HEK293 (cell line): ENCODE data around the gene KANK4.

Experiments
- CTCF ChIA-PET: fragments of 350-600 bp; formaldehyde crosslinking; extraction: SDS; loops from one replicate; lab custom pipeline; 2021; ENCODE audit warnings: antibody characterized with exemption; lab: Yijun Ruan, JAX
- POLR2A ChIA-PET: fragments of 300-600 bp; formaldehyde crosslinking; extraction: SDS; loops from one replicate; lab custom pipeline; 2020; ENCODE audit warnings: antibody characterized with exemption, inconsistent platforms; lab: Yijun Ruan, JAX
- H3K27ac ChIP-seq: fragments of 200-500 bp; sonication (Bioruptor generic); 2 replicates; pipeline ENCODE4 v1.5.1; 2014; ENCODE audit warnings: low read depth, low read length, control low read depth, inconsistent platforms; ENCODE audit errors: extremely low read depth
- H3K36me3 ChIP-seq, 2 experiments: fragments of 200-500 bp in 1 of 2; sonication (Bioruptor generic) in 1 of 2; 1 replicate in 1 of 2; 2 replicates in 1 of 2; pipeline ENCODE4 v1.5.1; 2014 to 2017; ENCODE audit warnings: inconsistent platforms in 2 of 2, low read length in 2 of 2; ENCODE audit not compliant: control insufficient read depth in 2 of 2, insufficient read depth in 1 of 2
- H3K4me1 ChIP-seq: fragments of 200-500 bp; sonication (Bioruptor generic); 2 replicates; pipeline ENCODE4 v1.5.1; 2014; ENCODE audit warnings: mild to moderate bottlenecking, low read length, inconsistent platforms; ENCODE audit not compliant: control insufficient read depth, insufficient read depth
- H3K4me3 ChIP-seq: 2 replicates; pipeline ENCODE4 v1.5.1; 2011; ENCODE audit warnings: low read depth, mild to moderate bottlenecking, control low read depth, low read length, moderate library complexity
- H3K9me3 ChIP-seq: fragments of 200-500 bp; sonication (Bioruptor generic); 2 replicates; pipeline ENCODE4 v1.5.1; 2014; ENCODE audit warnings: low read depth, low read length, inconsistent platforms; ENCODE audit not compliant: control insufficient read depth, insufficient read depth
- GLI4 ChIP-seq: fragments of 450-650 bp; formaldehyde crosslinking; IDR thresholded peaks from 2 replicates; pipeline ENCODE4 v1.5.1; 2016; ENCODE audit warnings: missing biosample characterization, missing genetic modification characterization
- GLIS2 ChIP-seq: fragments of 450-650 bp; formaldehyde crosslinking; IDR thresholded peaks from 2 replicates; pipeline ENCODE4 v1.5.1; 2016; ENCODE audit warnings: missing biosample characterization, missing genetic modification characterization
- KLF1 ChIP-seq: fragments of 450-650 bp; formaldehyde crosslinking; IDR thresholded peaks from 2 replicates; pipeline ENCODE4 v1.5.1; 2016; ENCODE audit warnings: missing biosample characterization, missing genetic modification characterization
- KLF7 ChIP-seq: fragments of 450-650 bp; formaldehyde crosslinking; IDR thresholded peaks from 2 replicates; pipeline ENCODE4 v1.5.1; 2016; ENCODE audit warnings: missing biosample characterization, missing genetic modification characterization, borderline replicate concordance
- RBAK ChIP-seq: fragments of 450-650 bp; formaldehyde crosslinking; IDR thresholded peaks from 2 replicates; pipeline ENCODE4 v1.5.1; 2016; ENCODE audit warnings: missing biosample characterization, missing genetic modification characterization
- SETDB1 ChIP-seq: IDR thresholded peaks from one replicate; pipeline ENCODE4 v1.6.1; 2017; ENCODE audit warnings: mild to moderate bottlenecking, low read length, moderate library complexity, mixed read lengths; ENCODE audit not compliant: insufficient read length
- SP2 ChIP-seq: fragments of 450-650 bp; formaldehyde crosslinking; IDR thresholded peaks from 2 replicates; pipeline ENCODE4 v1.5.1; 2016; ENCODE audit warnings: missing biosample characterization, missing genetic modification characterization
- TRIM28 ChIP-seq: IDR thresholded peaks from 2 replicates; pipeline ENCODE4 v1.6.1; 2011; ENCODE audit warnings: low read length, control low read depth, borderline replicate concordance
- ZFHX2 ChIP-seq: fragments of 450-650 bp; formaldehyde crosslinking; conservative IDR thresholded peaks from 2 replicates; pipeline ENCODE4 v1.5.1; 2016; ENCODE audit warnings: missing biosample characterization, missing genetic modification characterization
- ZNF24 ChIP-seq: fragments of 450-650 bp; formaldehyde crosslinking; IDR thresholded peaks from 2 replicates; pipeline ENCODE4 v1.5.1; 2016; ENCODE audit warnings: missing biosample characterization, missing genetic modification characterization
- ZNF549 ChIP-seq: fragments of 450-650 bp; IDR thresholded peaks from 2 replicates; pipeline ENCODE4 v1.5.1; 2018; ENCODE audit warnings: missing biosample characterization, missing genetic modification characterization, mild to moderate bottlenecking, inconsistent platforms, moderate library complexity
- ZNF560 ChIP-seq: fragments of 450-650 bp; formaldehyde crosslinking; IDR thresholded peaks from 2 replicates; pipeline ENCODE4 v1.5.1; 2017; ENCODE audit warnings: missing biosample characterization, missing genetic modification characterization, borderline replicate concordance
- ZNF677 ChIP-seq: fragments of 450-650 bp; IDR thresholded peaks from 2 replicates; pipeline ENCODE4 v1.5.0; 2018; ENCODE audit warnings: missing biosample characterization, mild to moderate bottlenecking, missing genetic modification characterization, moderate library complexity
- ZNF747 ChIP-seq: fragments of 450-650 bp; formaldehyde crosslinking; IDR thresholded peaks from 2 replicates; pipeline ENCODE4 v1.5.1; 2016; ENCODE audit warnings: missing biosample characterization, missing genetic modification characterization
- ZSCAN23 ChIP-seq: fragments of 450-650 bp; formaldehyde crosslinking; IDR thresholded peaks from 2 replicates; pipeline ENCODE4 v1.5.1; 2016; ENCODE audit warnings: missing biosample characterization, missing genetic modification characterization
- ZSCAN30 ChIP-seq: fragments of 450-650 bp; IDR thresholded peaks from 2 replicates; pipeline ENCODE4 v1.5.1; 2018; ENCODE audit warnings: missing biosample characterization, mild to moderate bottlenecking, missing genetic modification characterization, moderate library complexity
- ZXDB ChIP-seq: fragments of 450-650 bp; formaldehyde crosslinking; IDR thresholded peaks from 2 replicates; pipeline ENCODE4 v1.5.1; 2016; ENCODE audit warnings: missing biosample characterization, missing genetic modification characterization
- TF ChIP-seq, protein P1 (sequence below): fragments of 450-650 bp; formaldehyde crosslinking; IDR thresholded peaks from 2 replicates; pipeline ENCODE4 v1.5.1; 2016; ENCODE audit warnings: missing biosample characterization, missing genetic modification characterization
- TF ChIP-seq, protein P2 (sequence below): fragments of 450-650 bp; formaldehyde crosslinking; IDR thresholded peaks from 2 replicates; pipeline ENCODE4 v1.5.1; 2016; ENCODE audit warnings: missing biosample characterization, missing genetic modification characterization
- TF ChIP-seq, protein P3 (sequence below): fragments of 450-650 bp; formaldehyde crosslinking; IDR thresholded peaks from 2 replicates; pipeline ENCODE4 v1.5.1; 2016; ENCODE audit warnings: missing biosample characterization, missing genetic modification characterization
- TF ChIP-seq, protein P4 (sequence below): fragments of 450-650 bp; formaldehyde crosslinking; IDR thresholded peaks from 2 replicates; pipeline ENCODE4 v1.5.1; 2016; ENCODE audit warnings: missing biosample characterization, missing genetic modification characterization, low read depth
- TF ChIP-seq, protein P5 (sequence below): fragments of 450-650 bp; formaldehyde crosslinking; IDR thresholded peaks from 2 replicates; pipeline ENCODE4 v1.5.1; 2016; ENCODE audit warnings: missing biosample characterization, missing genetic modification characterization

KANK4 gene

DNA sequence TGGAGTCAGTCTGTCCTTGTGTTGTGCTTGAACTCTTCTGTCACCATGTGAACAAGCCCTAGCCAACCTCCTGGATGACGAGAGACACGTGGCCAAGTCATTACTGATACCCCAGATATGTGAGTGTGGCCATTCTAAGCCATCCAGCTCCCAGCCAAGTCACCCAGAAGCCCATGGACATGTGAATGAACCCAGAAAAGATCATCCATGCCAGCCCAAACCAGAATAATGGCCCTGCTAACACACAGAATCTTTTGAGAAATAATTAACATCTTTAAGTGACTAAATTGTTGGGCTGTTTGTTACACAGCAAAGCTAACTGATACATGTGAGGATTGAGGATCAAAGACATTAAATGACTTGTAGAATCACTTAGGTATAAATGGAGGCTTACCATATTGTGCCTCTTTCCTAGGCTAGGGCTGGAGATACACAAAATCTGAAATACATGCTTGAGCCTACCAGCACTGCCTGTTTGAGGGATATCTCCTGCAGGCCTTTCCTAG lies 38.2 kb downstream of the KANK4 start:
- CTCF ChIA-PET, result interaction anchor here (2.0 kb wide), 1 partner anchor 13 kb away, joined by 6 read pairs; no protein-coding TSS in a partner anchor
- H3K4me3 ChIP-seq, result no peak overlapping the region
- no peaks in the 10 kb centered on the region for H3K36me3 ChIP-seq
- peaks cover 7% of the 10 kb centered on the region for H3K4me1 ChIP-seq
- TF ChIP-seq ZNF677 (tag by site-specific recombination) (peak; percentile 92), ZNF24 (tag by site-specific recombination) (no peak), ZNF747 (no peak), ZNF560 (tag by site-specific recombination) (no peak), RBAK (tag by site-specific recombination) (peak; percentile 80; the same call in 1 of the 2 replicates), SETDB1 (peak; percentile 46), TRIM28 (peak; percentile 28; the same call in 1 of the 2 replicates)
- TF ChIP-seq, protein P1, sequence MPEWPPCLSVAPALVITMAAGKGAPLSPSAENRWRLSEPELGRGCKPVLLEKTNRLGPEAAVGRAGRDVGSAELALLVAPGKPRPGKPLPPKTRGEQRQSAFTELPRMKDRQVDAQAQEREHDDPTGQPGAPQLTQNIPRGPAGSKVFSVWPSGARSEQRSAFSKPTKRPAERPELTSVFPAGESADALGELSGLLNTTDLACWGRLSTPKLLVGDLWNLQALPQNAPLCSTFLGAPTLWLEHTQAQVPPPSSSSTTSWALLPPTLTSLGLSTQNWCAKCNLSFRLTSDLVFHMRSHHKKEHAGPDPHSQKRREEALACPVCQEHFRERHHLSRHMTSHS, result no peak
- TF ChIP-seq, all 188 proteins: peak for 4
- H3K9me3 ChIP-seq, result no peaks in the 10 kb centered on the region
- no peak overlapping the region for H3K27ac ChIP-seq
- POLR2A ChIA-PET, result no interaction called here

DNA sequence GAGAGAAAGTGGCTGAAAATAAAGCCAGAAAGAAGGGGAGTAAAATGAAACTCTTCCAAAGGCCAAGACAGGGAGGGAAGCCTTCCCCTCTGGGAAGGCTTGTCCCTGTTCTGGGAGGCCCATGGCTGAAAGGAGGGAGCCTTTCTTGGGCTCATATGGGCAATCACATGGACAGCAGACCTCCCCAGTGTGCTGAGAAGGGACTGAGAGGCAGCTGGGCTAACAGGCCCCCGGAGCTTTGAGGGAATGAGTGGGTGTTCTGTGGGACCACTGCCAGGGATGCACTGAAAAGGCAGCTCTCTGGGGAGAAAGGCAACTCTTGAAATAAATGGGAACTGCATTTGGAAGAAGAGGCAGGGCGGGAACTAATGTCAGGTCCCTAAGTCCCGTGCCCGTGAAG lies 39.1 kb downstream of the KANK4 start:
- Histone ChIP-seq H3K4me3 (no peak overlapping the region), H3K27ac (no peak overlapping the region), H3K36me3 (no peaks in the 10 kb centered on the region), H3K4me1 (peaks cover under 1% of the 10 kb centered on the region; the same call in 1 of the 2 replicates), H3K9me3 (no peaks in the 10 kb centered on the region)
- no peak for TF ChIP-seq ZSCAN30 (tag by site-specific recombination)
- peak; percentile 54 for TF ChIP-seq ZFHX2 (tag by site-specific recombination)
- no peak for TF ChIP-seq ZNF549 (tag by site-specific recombination)
- TF ChIP-seq KLF1 (tag by site-specific recombination), result no peak
- TF ChIP-seq ZSCAN23 (tag by site-specific recombination), result no peak
- TF ChIP-seq, protein P2, sequence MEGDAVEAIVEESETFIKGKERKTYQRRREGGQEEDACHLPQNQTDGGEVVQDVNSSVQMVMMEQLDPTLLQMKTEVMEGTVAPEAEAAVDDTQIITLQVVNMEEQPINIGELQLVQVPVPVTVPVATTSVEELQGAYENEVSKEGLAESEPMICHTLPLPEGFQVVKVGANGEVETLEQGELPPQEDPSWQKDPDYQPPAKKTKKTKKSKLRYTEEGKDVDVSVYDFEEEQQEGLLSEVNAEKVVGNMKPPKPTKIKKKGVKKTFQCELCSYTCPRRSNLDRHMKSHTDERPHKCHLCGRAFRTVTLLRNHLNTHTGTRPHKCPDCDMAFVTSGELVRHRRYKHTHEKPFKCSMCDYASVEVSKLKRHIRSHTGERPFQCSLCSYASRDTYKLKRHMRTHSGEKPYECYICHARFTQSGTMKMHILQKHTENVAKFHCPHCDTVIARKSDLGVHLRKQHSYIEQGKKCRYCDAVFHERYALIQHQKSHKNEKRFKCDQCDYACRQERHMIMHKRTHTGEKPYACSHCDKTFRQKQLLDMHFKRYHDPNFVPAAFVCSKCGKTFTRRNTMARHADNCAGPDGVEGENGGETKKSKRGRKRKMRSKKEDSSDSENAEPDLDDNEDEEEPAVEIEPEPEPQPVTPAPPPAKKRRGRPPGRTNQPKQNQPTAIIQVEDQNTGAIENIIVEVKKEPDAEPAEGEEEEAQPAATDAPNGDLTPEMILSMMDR (tag by site-specific recombination), result no peak
- ChIA-PET POLR2A (no interaction called here), CTCF (interaction anchor here (1.1 kb wide), 1 partner anchor 111 kb away, joined by 3 read pairs; no protein-coding TSS in a partner anchor)

DNA sequence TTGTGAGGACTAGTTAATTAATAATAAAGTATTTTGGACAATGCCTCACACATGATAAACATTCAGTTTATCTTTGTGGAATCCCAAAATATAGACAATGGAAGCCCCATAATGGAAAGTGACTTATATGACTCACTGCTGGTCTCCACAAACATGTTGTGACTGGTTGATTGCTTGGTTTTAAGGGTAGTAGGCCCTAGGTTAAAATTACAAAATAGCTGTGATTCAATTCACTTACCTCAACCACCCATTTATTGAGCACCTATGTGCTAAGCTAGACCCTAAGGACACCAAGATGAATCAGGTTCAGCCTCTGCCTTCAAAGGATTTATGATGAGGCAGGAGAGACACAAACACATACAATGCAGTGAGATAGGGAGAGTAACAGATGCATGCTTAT lies 42.4 kb downstream of the KANK4 start:
- no peak overlapping the region for H3K27ac ChIP-seq
- no peak overlapping the region for H3K4me3 ChIP-seq
- H3K9me3 ChIP-seq, result no peaks in the 10 kb centered on the region
- H3K36me3 ChIP-seq, result no peaks in the 10 kb centered on the region
- CTCF ChIA-PET, result no interaction called here
- POLR2A ChIA-PET, result no interaction called here
- H3K4me1 ChIP-seq, result no peaks in the 10 kb centered on the region
- TF ChIP-seq, protein P3, sequence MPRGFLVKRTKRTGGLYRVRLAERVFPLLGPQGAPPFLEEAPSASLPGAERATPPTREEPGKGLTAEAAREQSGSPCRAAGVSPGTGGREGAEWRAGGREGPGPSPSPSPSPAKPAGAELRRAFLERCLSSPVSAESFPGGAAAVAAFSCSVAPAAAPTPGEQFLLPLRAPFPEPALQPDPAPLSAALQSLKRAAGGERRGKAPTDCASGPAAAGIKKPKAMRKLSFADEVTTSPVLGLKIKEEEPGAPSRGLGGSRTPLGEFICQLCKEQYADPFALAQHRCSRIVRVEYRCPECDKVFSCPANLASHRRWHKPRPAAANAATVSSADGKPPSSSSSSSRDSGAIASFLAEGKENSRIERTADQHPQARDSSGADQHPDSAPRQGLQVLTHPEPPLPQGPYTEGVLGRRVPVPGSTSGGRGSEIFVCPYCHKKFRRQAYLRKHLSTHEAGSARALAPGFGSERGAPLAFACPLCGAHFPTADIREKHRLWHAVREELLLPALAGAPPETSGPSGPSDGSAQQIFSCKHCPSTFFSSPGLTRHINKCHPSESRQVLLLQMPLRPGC (tag by site-specific recombination), result no peak
- no peak for TF ChIP-seq GLI4 (tag by site-specific recombination)
- no peak for TF ChIP-seq GLIS2 (tag by site-specific recombination)
- TF ChIP-seq, protein P4, sequence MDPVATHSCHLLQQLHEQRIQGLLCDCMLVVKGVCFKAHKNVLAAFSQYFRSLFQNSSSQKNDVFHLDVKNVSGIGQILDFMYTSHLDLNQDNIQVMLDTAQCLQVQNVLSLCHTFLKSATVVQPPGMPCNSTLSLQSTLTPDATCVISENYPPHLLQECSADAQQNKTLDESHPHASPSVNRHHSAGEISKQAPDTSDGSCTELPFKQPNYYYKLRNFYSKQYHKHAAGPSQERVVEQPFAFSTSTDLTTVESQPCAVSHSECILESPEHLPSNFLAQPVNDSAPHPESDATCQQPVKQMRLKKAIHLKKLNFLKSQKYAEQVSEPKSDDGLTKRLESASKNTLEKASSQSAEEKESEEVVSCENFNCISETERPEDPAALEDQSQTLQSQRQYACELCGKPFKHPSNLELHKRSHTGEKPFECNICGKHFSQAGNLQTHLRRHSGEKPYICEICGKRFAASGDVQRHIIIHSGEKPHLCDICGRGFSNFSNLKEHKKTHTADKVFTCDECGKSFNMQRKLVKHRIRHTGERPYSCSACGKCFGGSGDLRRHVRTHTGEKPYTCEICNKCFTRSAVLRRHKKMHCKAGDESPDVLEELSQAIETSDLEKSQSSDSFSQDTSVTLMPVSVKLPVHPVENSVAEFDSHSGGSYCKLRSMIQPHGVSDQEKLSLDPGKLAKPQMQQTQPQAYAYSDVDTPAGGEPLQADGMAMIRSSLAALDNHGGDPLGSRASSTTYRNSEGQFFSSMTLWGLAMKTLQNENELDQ, result no peak
- no peak for TF ChIP-seq ZXDB (tag by site-specific recombination)
- no peak for TF ChIP-seq KLF7 (tag by site-specific recombination)
- TF ChIP-seq, protein P5, sequence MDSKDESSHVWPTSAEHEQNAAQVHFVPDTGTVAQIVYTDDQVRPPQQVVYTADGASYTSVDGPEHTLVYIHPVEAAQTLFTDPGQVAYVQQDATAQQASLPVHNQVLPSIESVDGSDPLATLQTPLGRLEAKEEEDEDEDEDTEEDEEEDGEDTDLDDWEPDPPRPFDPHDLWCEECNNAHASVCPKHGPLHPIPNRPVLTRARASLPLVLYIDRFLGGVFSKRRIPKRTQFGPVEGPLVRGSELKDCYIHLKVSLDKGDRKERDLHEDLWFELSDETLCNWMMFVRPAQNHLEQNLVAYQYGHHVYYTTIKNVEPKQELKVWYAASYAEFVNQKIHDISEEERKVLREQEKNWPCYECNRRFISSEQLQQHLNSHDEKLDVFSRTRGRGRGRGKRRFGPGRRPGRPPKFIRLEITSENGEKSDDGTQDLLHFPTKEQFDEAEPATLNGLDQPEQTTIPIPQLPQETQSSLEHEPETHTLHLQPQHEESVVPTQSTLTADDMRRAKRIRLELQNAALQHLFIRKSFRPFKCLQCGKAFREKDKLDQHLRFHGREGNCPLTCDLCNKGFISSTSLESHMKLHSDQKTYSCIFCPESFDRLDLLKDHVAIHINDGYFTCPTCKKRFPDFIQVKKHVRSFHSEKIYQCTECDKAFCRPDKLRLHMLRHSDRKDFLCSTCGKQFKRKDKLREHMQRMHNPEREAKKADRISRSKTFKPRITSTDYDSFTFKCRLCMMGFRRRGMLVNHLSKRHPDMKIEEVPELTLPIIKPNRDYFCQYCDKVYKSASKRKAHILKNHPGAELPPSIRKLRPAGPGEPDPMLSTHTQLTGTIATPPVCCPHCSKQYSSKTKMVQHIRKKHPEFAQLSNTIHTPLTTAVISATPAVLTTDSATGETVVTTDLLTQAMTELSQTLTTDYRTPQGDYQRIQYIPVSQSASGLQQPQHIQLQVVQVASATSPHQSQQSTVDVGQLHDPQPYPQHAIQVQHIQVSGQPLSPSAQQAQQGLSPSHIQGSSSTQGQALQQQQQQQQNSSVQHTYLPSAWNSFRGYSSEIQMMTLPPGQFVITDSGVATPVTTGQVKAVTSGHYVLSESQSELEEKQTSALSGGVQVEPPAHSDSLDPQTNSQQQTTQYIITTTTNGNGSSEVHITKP (tag by site-specific recombination), result no peak
- no peak for TF ChIP-seq SP2
